GM19043 (cell line): ENCODE measurements around the gene ARL15.
"Not testable (repeated sequence)": the region's sequence is repeated elsewhere in the genome, so short reads cannot be mapped to it uniquely, and the experiment has no call there.

ENCODE experiments used
- ATAC-seq: cut with Tn5 transposase; IDR thresholded peaks from one replicate; pipeline ENCODE4 v1.9.1; 2021; ENCODE audit warnings: low read depth; ENCODE audit not compliant: unreplicated experiment

ARL15 gene

GRCh38 chr5:53878015-53878414 is 432.4 kb downstream of the ARL15 start:
- ATAC-seq, result no peak

DNA sequence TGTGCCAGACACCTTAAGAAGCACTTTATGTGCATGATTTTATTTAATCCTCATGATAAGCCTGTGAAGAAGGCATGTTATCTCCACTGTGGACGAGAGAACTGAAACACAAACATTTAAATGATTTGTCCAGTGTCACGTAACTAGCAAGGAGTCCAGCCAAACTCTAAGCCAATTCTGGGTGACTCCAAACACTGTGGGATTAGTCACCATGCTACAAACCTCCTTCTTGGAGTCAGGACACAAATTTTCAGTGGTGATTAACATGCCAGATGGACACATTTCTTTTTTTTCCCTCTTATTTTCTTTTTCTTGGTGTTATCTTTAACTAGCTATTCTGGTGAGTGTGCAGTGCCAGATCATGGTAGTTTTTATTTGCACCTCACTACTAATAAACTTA is 433.1 kb downstream of the ARL15 start:
- no peak for ATAC-seq

DNA sequence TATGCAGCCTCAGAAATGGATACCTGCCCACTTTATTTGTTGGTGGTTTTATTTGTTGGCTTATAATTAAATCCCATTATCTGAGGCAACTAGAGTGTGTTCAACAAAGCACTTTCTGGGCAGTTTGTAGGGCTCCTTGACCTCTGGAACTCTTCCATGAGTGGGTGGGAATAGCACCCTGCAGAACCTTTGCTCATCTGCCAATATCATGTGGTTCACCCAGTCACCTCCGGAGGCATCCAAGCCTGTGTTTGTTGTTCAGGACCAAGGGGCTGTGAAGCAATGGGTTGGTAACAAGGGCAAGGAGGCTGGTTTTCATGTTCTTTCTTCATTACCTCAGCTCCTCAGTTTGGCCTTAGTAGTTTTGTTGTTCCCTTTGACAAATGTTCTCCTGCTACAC is 436.0 kb downstream of the ARL15 start:
- no peak for ATAC-seq

DNA sequence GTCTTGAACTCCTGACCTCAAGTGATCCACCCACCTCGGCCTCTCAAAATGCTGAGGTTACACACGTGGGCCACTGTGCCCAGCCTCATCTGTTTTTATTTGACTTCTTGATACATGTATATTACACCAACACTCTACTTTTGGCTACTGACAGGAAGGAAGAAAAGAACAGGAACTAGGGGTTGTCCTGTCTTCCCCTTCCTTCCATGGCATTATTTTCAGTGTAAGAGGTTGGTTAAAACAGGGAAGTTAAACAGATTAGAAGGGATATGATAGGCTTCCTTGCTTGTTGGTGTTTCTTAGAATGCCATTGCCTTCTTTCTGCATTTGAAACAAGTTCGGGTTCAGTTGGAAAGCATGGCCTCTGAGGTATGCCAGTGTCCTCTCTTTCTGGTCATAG is 437.1 kb downstream of the ARL15 start:
- ATAC-seq, result no peak

DNA sequence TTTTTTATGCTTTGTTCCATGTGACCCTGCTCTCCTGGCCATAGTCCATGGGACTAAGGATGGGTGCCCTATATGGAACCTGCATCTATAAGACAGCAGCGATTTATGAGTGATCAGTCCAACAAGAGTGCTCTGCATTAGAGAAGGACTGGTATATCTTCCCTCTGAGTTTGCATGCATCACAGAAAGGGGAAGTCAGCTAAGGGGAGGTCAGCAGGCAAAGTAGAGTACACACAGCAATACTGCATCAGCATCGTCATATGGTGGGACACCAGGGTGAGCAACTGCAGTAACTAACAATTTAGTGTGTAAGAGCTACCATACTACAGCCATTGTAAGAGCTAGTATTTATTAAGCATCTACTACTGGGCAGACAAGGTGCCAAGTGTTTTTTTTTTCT is 438.6 kb downstream of the ARL15 start:
- ATAC-seq, result no peak

DNA sequence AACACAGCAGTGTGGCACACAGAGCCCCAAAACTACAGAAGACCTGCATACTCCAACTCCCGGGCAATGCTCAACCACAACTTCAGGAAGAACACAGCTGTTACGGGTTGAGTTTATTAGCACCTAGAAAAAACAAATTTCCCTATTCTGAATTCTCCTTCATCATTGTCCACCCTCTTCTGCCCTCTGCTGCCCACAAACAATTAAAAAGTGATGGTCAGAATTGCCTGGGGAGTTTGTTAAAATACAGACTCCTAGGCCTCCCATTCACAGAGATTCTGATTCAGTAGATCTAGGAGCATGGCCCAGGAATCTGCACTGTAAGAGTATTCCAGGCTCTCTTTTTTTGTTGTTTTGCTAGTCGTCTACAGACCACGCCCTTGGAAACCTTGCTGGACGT is 439.3 kb downstream of the ARL15 start:
- no peak for ATAC-seq

- ATAC-seq, result no peak
Measured at GRCh38 chr5:53858700-53859456, 451.5 kb downstream of the ARL15 start.

DNA sequence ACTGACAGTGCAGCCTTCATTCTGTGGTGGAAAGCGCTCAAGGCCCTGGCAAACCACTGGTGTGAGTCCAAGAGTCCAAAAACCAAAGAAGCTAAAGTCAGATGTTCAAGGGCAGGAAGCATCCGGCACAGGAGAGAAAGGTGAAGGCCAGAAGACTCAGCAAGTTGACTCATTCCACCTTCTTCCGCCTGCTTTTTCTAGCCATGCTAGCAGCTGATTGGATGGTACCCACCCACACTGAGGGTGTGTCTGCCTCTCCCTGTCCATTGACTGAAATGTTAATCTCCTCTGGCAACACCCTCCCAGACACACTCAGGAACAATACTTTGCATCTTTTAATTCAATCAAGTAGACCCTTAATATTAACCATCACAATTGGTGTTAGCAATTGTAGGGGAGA is 453.9 kb downstream of the ARL15 start:
- no peak for ATAC-seq

GRCh38 chr5:53836851-53837430 is 473.4 kb downstream of the ARL15 start:
- ATAC-seq, result not testable (repeated sequence)

DNA sequence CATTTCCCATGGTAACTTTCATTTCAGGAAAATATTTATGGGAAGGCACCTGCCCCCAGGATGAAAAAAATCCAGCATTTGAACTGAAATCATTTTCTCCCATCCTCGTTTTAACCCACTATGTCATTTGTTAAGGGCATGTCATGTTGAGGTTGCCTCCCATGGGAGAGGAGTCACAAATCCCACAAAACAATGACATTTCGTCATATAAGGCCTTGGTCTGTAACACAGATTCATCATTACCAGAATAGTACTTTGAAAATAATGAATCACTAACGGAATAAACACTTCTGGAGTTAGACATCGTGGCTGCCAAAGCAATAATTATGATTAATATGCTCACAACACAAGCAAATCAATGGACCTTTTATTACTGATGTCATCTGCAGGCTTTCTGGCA is 475.9 kb downstream of the ARL15 start:
- no peak for ATAC-seq
